Retina (tissue), 1 donor: Measurements from ENCODE around the gene PPP1R37.
"Not testable (repeated sequence)": the region's sequence is repeated elsewhere in the genome, so short reads cannot be mapped to it uniquely, and the experiment has no call there.

ENCODE experiments used
- DNase-seq: peaks from one replicate; pipeline ENCODE4 v3.0.0-alpha.2; 2016

PPP1R37 gene

DNA sequence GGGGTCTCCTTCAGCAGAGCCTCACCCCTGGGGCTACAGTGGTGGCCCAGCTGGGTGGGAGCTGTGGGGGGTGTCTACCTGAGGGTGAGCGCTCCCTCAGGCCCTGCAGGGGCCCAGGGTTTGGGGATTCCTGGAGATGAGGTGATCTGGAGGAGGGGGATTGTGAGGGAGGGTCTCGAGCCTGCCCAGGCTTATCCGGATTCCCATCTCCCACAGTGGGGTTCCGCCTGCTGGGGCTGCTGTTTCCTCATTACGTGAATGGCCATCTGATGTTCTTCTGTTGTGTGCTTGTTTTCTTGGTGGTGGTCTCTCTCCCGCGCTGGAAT is 4.4 kb downstream of the PPP1R37 start:
- no peak for DNase-seq

DNA sequence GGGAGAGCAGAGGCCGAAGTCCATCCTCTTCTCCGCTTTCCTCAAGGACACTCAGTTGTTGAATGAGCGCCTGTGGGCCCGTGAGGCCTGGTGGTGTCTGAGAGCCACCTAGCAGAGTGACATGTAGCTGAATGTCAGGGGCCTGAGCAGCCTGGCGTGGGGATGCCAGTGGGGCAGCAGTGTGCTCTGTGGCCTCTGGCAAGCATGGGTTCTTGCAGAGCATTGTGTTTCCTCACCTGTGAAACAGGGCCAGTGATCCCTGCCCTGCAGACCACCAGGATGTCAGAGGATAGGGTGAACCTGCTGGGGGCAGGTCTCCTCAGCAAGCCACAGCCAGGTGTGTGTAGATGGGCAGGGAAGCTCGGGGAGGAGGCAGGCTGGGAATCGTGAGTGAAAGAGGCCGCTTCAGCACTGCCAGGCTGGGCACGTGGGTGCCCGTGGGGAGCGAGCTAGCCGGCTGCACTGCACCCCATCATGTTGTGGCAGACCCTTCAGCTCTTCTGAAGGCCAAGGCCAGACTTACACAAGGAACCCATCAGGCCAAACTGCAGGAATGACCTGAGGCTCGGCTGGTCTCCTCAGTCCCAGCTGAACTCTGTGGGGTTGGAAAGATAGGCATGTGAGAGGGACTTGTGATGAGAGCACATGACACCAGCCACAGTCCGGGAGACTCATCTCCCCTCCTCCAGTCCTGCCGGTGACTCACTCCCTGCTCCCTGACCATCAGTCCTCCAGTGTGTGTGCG is 5.0 kb downstream of the PPP1R37 start:
- DNase-seq, result no peak

DNA sequence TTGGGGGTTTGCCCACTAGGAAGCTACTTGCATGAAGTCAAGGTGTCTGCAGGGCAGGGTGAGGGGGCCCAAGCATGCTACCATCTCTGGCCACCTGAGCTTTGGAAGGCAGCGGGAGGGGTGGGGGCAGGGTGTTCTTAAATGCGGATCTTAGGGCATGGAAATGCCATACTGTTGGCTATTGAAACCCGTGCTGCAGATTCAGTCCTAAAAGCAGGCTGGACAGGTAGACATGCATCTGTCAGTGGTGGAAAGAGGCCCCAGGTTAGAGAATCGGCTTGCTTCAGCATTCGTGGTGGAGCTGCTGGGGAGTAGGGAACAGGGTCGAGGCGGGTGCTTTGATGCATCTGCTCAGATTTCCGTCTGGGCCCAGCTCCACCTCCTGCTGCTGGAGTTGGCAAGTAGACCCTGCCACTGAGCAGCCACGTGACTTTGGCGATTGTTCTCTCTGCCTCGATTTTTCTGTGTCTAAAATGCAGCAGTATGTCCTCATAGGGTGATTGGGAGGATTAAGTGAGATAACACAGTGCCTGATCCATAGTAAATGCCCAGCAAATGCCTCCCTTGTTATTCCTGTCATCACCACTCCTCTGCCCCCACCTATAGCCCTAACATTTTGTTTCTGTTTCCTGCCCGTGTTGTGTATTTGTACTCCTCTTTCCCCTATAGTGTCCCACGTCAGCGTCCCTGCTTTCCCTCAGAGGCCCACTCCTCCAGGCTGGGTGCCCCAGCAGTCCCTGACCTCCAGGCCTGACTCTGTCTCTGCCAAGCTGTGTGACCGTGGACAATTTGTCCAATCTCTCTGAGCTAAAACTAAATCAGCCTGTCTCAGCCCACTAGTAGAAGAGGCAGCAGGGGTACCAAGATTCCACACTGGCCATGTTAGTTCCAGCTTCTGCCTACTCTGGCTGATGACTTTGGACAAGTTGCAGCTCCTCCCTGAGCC is 5.8 kb downstream of the PPP1R37 start:
- no peak for DNase-seq

DNA sequence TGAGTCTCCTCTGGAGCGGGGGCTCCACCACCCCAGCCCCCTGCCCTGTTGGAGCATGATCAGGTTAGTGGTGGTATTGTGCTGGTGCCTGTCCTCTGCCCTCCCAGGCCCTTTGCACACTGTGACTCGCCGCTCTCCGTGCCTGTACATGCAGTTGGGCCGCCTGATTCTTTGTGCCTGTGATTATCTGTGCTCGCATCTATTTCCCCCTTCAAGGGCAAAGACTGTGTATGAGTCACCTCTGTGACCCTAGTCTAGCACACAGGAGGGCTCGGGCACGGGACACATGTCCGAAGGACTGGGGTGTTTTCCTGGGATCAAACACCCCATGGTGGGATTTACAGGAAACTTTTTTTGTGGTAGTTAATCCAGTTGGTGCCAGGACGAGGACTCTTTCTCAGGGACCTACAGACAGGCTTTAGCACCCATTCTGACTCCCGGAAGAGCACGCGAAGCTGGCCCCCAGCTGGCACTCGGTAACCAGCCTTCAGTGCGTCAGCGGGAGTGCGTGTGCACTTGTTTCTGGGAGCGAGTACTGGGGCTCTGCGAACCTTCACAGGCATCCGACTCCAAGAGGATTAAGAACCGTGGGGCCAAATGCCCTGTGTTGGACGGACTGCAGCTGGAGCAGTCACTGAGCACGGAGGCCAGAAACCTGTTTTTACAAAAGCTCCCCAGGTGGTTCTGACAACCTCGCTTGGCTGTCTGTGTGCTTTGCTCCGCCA is 6.7 kb downstream of the PPP1R37 start:
- DNase-seq, result no peak

DNA sequence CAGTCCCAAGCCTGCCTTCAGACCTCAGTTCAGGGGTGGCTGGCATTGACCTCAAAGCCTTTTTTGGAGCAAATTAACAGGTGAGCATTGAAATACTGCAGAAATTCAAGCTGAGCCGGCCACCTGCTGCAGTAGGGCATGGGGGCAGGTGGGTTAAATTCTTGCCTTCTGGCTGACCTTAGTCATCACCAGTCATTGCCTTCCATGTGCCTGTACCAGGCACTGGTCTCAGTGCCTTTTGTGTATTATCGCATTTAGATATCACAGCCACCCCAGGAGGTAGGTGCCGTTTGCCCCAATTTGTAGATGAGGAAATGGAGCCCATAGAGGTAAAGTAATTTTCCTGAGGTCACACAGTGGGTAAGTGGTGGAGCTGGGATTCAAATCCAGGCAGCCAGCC is 7.2 kb downstream of the PPP1R37 start:
- no peak for DNase-seq

DNA sequence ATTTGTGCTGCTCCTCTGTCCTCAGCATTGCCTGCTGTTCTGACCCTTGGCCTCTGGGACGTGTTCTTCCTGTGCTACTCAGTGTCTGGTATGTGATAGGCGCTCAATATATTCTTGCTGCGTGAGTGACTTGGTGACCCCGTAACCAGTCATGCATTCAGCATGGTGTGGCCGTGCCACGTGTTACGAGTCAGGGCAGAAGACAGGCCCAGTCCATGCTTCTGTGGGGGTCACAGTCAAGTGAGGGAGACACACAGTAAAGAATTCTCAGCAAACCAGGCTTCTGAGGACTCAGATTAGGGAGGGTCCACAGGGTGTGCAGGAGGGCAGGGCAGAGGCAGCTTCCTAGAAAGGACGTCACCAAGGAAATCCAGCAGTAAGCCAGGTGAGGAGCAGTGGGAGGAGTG is 7.9 kb downstream of the PPP1R37 start:
- DNase-seq, result peak; percentile 39

DNA sequence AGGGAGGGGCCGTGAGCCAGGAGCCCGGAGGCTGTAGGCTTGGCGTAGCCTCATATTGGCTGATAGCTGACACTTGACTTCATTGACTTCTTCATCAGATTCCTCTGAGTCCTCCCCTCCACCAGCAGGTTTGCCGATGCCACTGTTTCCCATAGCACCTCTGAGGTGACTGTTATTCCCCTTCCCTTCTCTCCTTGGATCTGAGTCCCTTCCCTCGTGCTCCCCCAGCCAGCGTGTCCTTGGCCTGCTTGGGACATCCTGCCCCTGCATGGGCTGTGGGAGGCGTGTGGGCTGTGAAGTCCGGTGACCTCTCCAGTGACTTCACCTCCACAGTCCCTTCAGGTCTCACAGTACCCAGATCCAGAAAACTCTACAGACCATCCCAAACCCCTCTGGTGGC is 8.8 kb downstream of the PPP1R37 start:
- no peak for DNase-seq

DNA sequence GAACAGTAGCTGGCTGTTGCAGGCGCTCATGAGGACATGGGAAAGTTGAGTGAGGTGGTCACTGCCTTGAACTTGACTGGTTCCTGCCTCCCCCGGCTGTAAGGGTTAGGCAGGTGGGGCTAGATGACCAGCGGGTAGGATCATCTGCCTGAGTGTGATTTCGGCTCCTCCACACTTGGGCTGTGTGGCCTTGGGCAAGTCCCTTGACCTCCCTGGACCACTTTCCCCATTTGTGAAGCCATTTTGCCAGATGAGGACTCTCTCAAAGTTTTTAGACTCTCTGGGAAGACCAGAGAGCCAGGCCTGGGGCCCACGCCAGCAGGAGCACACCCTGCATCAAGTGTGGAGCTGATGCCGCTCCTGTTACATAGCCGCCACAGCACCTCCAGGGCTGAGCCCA is 9.5 kb downstream of the PPP1R37 start:
- DNase-seq, result no peak

DNA sequence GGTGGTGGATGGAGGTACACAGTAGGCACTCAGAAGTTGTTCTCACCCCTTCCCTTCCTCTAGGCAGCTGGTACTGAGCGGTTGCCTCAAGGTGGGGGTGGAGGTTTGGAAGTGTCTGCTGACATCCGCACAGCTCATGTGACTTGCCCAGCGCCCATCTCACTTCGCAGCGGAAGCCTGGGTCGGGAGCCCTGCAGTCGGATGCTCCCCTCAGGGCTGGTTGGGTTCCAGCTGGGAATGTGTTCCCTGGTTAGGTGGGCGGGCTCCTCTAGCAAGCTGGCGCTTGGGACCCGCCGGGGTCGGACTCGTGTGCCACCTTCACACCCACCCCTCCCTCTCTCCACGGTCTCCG is 10.2 kb downstream of the PPP1R37 start:
- peak; percentile 61 for DNase-seq

DNA sequence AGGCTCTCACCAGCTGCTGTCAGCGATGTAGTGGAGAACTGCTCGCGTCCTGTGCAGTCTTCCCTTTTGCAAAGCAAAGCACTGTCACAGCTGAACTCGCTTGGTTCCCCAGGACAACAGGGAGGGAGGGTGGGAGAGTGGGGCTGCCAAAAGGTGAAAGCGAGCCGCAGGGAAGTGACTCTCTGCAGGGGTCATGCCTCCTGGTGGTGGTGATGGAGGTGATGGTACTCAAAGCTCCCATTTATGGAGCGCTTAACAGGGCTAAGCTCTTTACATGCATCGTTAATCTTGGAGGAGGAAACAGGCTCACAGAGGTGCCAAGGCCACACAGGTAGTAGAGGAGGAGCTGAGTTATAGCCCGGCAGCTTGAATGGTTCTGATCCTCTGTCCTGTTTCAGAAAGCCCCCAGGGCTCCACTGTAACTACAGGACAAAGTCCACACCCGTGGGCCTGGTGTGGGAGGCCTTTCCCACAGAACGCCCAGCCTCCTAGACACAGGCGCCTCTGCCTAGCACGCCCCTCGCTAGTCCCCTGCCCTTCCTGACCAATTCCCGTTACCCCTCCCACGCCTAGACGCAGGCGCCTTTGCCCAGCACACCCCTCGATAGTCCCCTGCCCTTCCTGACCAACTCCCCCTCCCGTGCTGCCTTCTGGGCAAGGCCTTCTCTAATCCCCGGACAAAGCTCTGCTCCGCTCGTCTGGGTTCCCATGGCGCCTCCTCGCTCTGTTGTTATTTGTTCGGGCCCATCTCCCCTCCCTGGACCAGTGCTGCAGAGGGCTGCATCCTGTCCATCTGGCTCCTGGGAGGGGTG is 10.7 kb downstream of the PPP1R37 start:
- DNase-seq, result peak; percentile 61

DNA sequence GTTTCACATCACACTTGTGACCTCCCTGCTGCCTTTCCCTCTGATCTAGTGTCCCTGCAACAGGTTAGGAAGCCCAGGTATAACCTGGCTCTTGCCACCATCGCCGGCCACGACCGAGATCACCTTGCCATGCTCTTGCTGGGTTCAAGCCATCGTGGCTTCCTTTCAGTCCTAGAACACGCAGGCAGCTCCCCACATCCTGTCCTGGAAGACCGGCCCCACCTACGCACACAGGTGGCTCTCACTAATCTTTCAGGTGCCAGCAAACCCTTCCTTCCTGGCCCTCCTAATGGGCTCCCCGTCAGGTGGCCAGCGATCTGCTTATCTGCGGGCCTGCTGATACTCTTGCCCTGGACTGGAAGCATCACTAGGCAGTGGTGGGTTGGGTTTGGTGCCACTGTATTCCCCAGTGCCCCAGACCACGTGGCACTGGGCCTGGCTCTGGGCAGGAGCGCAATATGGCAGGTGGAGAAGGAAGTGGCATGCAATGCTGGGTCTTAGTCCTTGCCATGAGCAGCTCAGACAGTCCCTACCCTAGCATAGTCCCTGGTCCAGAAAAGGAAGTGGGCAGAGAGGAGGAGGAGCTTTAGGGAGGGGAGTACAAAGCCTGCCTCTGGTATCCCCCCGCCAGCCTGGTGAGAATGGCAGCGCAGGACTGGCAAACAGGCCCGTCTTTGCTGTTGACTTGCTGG is 11.8 kb downstream of the PPP1R37 start:
- DNase-seq, result no peak

DNA sequence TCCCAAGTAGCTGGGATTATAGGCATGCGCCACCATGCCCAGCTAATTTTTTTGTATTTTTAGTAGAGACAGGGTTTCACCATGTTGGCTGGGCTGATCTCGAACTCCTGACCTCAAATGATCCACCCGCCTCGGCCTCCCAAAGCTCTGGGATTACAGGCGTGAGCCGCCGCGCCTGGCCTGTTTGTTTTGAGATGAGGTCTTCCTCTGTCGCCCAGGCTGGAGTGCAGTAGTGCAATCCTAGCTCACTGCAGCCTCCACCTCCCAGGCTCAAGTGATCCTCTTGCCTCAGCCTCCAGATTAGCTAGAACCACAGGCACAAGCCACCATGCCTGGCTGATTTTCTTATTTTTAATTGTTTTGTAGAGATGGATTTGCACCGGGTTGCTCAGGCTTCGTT is 13.4 kb downstream of the PPP1R37 start:
- DNase-seq, result not testable (repeated sequence)

DNA sequence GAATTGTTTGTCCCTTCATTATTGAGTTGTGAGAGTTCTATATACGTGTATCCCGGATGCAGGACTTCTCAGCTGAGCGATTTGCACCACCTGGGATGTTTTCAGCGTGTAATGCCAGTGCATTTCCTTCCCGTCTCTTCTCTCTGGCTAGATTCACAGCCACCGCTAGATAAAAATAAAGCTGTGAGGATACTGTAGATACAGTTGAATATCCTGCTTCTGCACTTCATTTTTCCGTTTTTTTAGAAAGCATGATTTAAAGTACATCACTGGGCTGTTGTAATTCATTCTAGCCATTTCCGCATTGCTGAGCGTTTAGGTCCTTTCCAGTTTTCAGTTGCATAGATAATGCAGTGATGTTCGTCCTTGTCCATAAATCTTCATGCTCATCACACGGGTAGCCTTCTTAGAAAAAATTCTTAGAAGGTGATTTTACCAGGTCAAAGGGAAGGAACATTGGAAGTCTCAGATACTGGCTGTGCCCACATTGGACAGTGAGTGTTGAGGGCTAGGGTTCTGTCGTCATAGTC is 14.7 kb downstream of the PPP1R37 start:
- DNase-seq, result no peak

DNA sequence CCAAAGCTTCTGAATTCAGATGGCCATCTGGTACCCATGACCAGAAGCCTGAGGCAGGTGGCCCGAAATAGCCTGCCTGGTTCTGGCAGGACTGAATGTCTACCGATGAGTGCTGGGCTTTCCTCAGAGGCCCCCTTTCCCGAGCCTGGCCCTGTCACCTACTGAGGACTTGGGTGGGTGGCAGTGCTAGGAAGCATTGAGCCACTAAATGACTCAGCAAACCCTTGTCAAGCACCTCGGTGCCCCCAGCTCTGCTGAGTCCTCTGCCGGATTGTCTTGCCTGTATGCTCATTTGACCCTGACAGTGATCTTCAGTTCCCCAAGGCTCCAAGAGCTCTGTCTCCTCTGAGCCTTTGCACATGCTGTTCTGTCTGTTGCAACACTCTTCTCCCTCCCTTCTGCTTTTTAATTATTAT is 17.9 kb downstream of the PPP1R37 start:
- no peak for DNase-seq

DNA sequence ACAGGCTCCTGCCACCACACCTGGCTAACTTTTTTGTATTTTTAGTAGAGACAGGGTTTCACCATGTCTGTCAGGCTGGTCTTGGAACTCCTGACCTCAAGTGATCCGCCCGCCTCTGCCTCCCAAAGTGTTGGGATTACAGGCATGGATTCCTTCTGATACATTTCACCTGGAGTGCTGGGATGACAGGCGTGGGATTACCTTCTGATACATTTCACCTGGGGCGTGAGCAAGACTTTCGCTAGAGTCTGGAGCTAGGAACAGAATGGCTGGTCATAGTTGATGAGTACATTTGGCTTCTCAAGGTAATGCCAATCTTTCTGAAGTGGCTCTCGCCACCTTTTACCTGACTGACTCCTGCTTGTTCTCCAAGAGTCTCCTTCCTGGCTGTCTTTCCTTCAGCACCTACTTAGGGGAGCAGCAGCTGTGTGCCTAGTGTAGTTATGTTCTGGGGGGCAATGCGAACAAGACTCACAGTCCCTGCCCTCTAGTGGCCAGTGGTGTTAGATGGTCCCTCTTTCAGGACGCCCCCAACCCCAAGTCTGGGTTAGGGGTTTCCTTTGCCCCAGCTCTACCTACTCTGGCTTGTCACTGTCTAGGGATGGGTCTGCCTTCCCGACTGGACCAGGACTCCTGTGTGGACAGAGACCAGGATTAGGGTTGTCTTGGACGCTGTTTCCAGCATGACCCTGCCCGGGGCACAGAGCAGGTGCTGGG is 19.3 kb downstream of the PPP1R37 start:
- DNase-seq, result no peak

DNA sequence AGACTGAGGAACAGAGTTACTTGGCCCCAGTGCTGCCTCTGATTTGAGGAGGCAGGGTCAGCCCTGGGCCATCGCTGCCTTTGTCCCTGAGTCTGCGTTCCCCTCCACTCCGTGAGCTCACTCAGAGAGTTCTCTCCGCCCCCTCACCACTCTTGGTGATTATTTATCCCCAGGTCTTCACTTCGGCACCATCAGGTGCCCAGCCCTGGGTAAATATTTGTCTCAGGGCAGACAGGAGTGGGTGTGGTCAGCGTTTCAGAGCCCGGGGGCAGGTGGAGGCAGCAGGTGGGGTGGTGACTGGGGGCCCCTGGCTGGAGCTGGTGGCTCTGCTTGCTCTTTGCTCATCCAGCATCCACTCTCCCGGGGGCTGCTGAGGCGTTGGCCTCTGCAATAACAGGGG is 20.6 kb downstream of the PPP1R37 start:
- no peak for DNase-seq

DNA sequence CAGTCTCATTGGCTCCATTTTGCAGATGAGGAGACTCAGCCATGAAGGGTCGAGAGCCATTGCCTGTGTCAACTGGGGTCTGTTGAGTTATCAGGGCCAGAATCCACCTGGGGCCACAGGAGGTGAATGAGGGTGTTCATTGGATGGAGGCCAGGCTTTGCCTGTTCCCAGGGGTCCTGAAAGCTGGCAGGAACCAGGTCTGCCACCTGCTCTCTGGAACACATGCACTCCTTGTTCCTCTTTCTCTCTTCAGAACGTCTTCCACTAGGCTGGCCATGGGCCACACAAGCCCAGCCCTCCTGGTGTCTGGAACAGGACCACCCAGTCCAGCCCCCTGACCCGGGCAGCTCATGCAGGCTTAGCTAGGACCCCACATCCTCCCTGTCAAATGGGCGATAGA is 21.1 kb downstream of the PPP1R37 start:
- DNase-seq, result no peak

DNA sequence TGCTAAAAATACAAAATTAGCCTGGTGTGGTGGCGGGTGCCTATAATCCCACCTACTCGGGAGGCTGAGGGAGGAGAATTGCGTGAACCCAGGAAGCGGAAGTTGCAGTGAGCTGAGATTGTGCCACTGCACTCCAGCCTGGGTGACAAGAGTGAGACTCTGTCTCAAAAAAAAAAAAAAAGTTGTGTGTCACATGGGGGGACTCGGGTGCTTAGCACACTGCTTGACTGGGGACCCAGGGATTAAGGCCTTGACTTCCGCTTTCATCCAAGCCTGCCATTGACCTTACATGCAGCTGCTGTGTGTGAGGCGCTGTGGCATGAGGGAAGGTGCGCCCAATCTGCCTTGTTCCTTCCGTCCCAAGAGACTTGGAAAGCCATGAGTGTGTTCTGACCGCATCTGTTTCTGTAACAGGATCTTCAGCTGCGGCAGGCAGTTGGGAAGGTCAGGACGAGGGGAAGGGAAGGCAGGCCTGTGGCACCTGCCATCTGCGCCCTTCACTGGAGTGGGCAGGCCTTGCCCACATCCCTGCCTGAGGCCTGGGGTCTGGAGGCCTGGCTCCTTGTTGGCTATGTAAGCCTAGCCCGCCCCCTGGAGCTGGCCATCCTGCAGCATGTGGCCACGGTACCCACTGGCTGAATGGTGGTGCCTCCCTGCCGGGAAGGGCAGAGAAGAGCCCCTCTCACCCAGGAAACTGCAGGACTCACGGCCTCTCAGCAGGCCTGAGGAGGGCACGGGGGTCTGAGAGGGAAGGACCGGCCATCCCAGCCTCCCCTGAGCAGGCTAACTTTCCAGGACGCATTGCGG is 23.0 kb downstream of the PPP1R37 start:
- peak; percentile 31 for DNase-seq

DNA sequence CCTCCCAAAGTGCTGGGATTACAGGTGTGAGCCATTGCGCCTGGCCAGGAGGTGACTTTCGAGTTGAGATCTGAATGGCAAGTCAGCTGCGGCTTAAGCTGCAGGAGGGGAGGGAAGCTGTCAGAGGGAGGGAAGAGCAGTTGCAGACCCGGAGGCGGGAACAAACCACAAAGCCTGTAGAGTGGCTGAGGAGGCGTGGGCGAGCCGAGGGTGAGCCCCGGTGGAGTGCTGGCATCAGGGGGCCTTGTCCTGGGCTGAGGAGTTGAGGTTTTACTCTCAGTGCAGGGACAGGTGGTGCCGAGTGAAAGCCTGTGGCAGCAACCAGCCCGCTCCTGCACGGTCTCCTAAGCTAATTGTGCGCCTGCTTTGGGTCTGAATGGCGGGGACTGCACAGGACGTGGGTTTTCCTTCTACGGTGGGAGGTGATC is 24.2 kb downstream of the PPP1R37 start:
- DNase-seq, result peak; percentile 20

DNA sequence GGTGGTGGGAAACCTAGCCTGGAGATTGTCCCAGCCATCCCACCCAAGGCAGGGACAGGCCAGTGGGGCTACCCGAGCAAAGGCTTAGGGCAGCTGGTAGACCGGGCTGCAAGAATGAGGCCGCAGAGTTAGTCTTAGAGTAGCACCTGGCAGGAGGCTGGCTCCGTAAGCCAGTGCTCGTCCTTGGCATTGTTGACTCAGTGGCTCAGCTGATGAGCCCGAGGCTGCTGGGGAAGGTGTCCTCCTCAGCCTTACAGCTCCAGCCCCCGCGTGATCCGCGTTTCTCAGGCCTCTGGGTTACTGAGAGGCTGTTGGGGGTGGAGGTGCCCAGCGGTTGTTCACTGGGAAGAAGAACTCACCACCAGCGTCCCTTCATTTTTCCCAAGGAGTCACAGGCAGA is 24.7 kb downstream of the PPP1R37 start:
- no peak for DNase-seq
